A673 (cell line): Measurements from ENCODE around the gene TMEM150C. TPM values are rescaled to one million over a fixed set of nuclear protein-coding genes. Genes with fewer than 3 reads are reported as not detected.

ENCODE experiments used
- BruUV-seq: library from RNA; stranded (reverse); fragments of 400-500 nt; replicated peaks from 2 replicates; lab custom pipeline; 2021; lab: Mats Ljungman, UMichigan
- CTCF ChIA-PET: fragments of 300-600 bp; sonication (Branson Sonifier 250); formaldehyde crosslinking; loops from one replicate; lab custom pipeline; 2022; ENCODE audit warnings: antibody characterized with exemption; lab: Charles Lee
- POLR2A ChIA-PET: fragments of 300-600 bp; sonication (Branson Sonifier 250); formaldehyde crosslinking; loops from one replicate; lab custom pipeline; 2022; ENCODE audit warnings: antibody characterized with exemption; ENCODE audit not compliant: low non-redundant PET; lab: Charles Lee
- DNase-seq: peaks from one replicate; pipeline ENCODE4 v3.0.0-alpha.2; 2015; ENCODE audit warnings: low spot score
- H3K27ac ChIP-seq: fragments of 200-600 bp; sonication (generic); 2 replicates; pipeline ENCODE4 v1.5.1; 2016; ENCODE audit warnings: mixed run types, low read depth, mild to moderate bottlenecking, mixed read lengths, antibody characterized with exemption, low read length; ENCODE audit not compliant: poor library complexity, severe bottlenecking
- H3K27me3 ChIP-seq: fragments of 200-600 bp; sonication (generic); replicated peaks from 2 replicates; pipeline ENCODE4 v1.6.1; 2017; ENCODE audit warnings: mixed run types, low read depth, mild to moderate bottlenecking, mixed read lengths, antibody characterized with exemption, low read length; ENCODE audit not compliant: insufficient read depth, poor library complexity
- H3K36me3 ChIP-seq: fragments of 200-600 bp; sonication (generic); 2 replicates; pipeline ENCODE4 v1.6.1; 2016; ENCODE audit warnings: mixed run types, mild to moderate bottlenecking, mixed read lengths, antibody characterized with exemption, low read length; ENCODE audit not compliant: insufficient read depth, poor library complexity, severe bottlenecking
- H3K4me1 ChIP-seq: fragments of 200-600 bp; sonication (generic); 2 replicates; pipeline ENCODE4 v1.6.1; 2017; ENCODE audit warnings: mixed run types, mild to moderate bottlenecking, mixed read lengths, antibody characterized with exemption, low read length; ENCODE audit not compliant: insufficient read depth, poor library complexity, severe bottlenecking
- H3K4me3 ChIP-seq: fragments of 200-600 bp; sonication (generic); 2 replicates; pipeline ENCODE4 v1.5.1; 2016; ENCODE audit warnings: low read depth, mixed run types, mild to moderate bottlenecking, mixed read lengths, low read length; ENCODE audit not compliant: poor library complexity, severe bottlenecking
- H3K9me3 ChIP-seq: fragments of 200-600 bp; sonication (generic); 2 replicates; pipeline ENCODE4 v1.6.1; 2016; ENCODE audit warnings: mixed run types, low read depth, mild to moderate bottlenecking, mixed read lengths, antibody characterized with exemption, low read length; ENCODE audit not compliant: poor library complexity, severe bottlenecking
- CTCF ChIP-seq: fragments of 300-800, 200-600 bp; sonication (generic); conservative IDR thresholded peaks from 2 replicates; pipeline ENCODE4 v1.5.1; 2017; ENCODE audit warnings: low read depth, mild to moderate bottlenecking, antibody characterized with exemption, low read length, moderate library complexity, mixed read lengths
- EZH2 ChIP-seq: fragments of 200-600 bp; sonication (generic); IDR thresholded peaks from 2 replicates; pipeline ENCODE4 v1.6.1; 2017; ENCODE audit warnings: borderline replicate concordance, low read depth, mild to moderate bottlenecking, mixed read lengths, antibody characterized with exemption, low read length; ENCODE audit not compliant: poor library complexity, severe bottlenecking
- intact Hi-C: fragments of 100-400 bp; cut with micrococcal nuclease; formaldehyde crosslinking; loops from one replicate; pipeline ENCODE4 v1.10.0; 2022; ENCODE audit not compliant: unreplicated experiment
- total RNA-seq: library from RNA; stranded (reverse); gene quantifications from 2 replicates; pipeline ENCODE4 v1.2.3, GENCODE V29; 2021

TMEM150C gene
- total RNA-seq, 1 experiment from 2014 or later, result 0.34 TPM

GRCh38 chr4:82489076-82489475 is 72.7 kb downstream of the TMEM150C start:
- TF ChIP-seq EZH2, result no peak
- no peak for TF ChIP-seq CTCF
- no peak overlapping the region for H3K27ac ChIP-seq
- ChIA-PET CTCF (no interaction called here), POLR2A (interaction anchor here (0.6 kb wide), 1 partner anchor 60 kb away, joined by 11 read pairs; no protein-coding TSS in a partner anchor)
- no peak for DNase-seq
- no peaks in the 10 kb centered on the region for H3K4me1 ChIP-seq
- H3K9me3 ChIP-seq, result no peaks in the 10 kb centered on the region
- intact Hi-C loops, result no loop called here
- no peak overlapping the region for H3K4me3 ChIP-seq
- BruUV-seq, result no TSS peak
- H3K27me3 ChIP-seq, result no peaks in the 10 kb centered on the region
- no peaks in the 10 kb centered on the region for H3K36me3 ChIP-seq

DNA sequence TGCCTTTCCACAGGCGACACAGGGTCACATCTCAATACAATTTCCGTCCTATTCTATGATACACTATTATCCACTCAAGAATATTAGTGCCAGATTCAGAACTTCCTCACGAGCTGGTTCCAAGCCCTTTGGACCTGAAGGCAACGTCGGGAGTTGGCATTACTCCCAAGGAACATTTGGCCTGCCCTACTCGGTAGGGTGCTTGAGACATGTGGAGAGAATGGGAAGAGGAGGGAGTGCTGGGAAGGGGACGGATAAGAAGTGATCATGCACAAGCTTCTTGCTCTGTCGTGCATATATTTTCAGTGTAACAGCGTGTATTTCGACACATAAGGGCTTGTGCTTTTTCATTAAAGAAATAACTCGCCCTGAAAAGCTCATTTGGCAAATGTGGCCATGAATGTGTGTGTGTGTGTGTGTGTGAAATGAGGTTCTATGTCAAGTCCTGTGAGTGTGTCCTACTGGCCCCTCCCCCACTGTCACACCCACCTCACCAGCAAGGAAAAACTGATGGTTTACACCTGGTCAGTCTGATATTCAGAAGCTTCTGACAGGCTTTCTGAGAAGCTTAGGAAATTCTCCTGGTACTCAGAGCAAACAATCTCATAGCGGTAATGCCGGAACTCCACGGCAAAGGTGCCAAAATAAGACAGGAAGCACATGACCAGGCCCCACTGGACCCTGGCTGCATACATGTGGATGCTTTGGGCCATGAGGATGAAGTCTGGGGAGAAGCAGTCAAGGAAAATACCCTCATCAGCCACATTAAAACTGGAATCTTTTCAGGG is 76.6 kb downstream of the TMEM150C start:
- TF ChIP-seq EZH2, result no peak
- no peak for TF ChIP-seq CTCF
- Histone ChIP-seq H3K9me3 (no peaks in the 10 kb centered on the region), H3K4me1 (no peaks in the 10 kb centered on the region), H3K4me3 (no peak overlapping the region), H3K36me3 (no peaks in the 10 kb centered on the region), H3K27me3 (no peaks in the 10 kb centered on the region), H3K27ac (no peak overlapping the region)
- ChIA-PET CTCF (no interaction called here), POLR2A (no interaction called here)
- no TSS peak for BruUV-seq
- no peak for DNase-seq
- intact Hi-C loops, result no loop called here

DNA sequence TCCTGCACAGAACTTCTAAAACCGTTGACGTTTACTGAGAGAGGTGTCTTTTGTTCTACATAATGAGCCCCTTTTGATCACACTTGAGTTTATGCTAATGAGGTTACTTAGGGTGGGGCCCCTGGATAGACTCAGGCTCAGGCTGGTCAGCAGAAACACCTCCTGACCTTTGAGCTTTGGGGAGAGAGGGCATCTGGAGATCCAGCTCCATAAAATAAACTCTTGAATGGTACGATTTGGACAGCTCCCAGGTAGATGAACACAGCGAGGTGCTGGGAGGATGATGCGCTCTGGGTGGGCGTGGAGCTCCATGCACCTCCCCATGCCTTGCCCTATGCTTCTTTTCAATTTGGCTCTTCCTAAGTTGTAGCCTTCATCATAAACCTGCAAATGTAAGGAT is 79.4 kb downstream of the TMEM150C start:
- Histone ChIP-seq H3K4me3 (no peak overlapping the region), H3K9me3 (no peaks in the 10 kb centered on the region), H3K27ac (no peak overlapping the region), H3K27me3 (no peaks in the 10 kb centered on the region), H3K36me3 (no peaks in the 10 kb centered on the region), H3K4me1 (no peaks in the 10 kb centered on the region)
- intact Hi-C loops, result no loop called here
- BruUV-seq, result no TSS peak
- DNase-seq, result no peak
- CTCF ChIA-PET, result no interaction called here
- POLR2A ChIA-PET, result no interaction called here
- TF ChIP-seq CTCF, result no peak
- TF ChIP-seq EZH2, result no peak
